Endothelial cell of umbilical vein (primary cell): ENCODE data around the gene ATP2A2. TPM values are rescaled to one million over a fixed set of nuclear protein-coding genes. Genes with fewer than 3 reads are reported as not detected.

Experiments used
- BruUV-seq: library from RNA; stranded (reverse); fragments of 400-500 nt; replicated peaks from 2 replicates; lab custom pipeline; 2021; lab: Mats Ljungman, UMichigan
- CTCF ChIA-PET: fragments of 300-600, 350-600 bp; sonication (Branson Sonifier 250); formaldehyde crosslinking; loops from one replicate; lab custom pipeline; 2021; ENCODE audit warnings: antibody characterized with exemption, inconsistent platforms; lab: Charles Lee
- POLR2A ChIA-PET: fragments of 300-600, 350-600 bp; sonication (Branson Sonifier 250); formaldehyde crosslinking; loops from one replicate; lab custom pipeline; 2021; ENCODE audit warnings: antibody characterized with exemption, inconsistent platforms; lab: Charles Lee
- DNase-seq: peaks from one replicate; pipeline ENCODE4 v3.0.0-alpha.2; 2011; ENCODE audit warnings: low read depth, low spot score
- FAIRE-seq: peaks from 2 replicates; lab custom pipeline; 2011; peaks lifted over from hg19 to GRCh38; lab: Jason Lieb, UNC
- H2AFZ ChIP-seq: 2 replicates; pipeline ENCODE4 v1.6.0; 2012; ENCODE audit warnings: low read depth, low read length, control low read depth, inconsistent platforms
- H3K27ac ChIP-seq: 2 replicates; pipeline ENCODE4 v1.5.1; 2011; ENCODE audit warnings: low read depth, mild to moderate bottlenecking, control low read depth, low read length, moderate library complexity; ENCODE audit not compliant: insufficient read depth
- H3K27me3 ChIP-seq, 2 experiments: 2 replicates each; pipeline versions ENCODE4 v1.6.0 to v1.6.1; 2011; ENCODE audit warnings: low read length in 2 of 2, mixed read lengths in 1 of 2; ENCODE audit not compliant: control insufficient read depth in 2 of 2, insufficient read depth in 2 of 2
- H3K36me3 ChIP-seq, 2 experiments: 2 replicates in 1 of 2; 3 replicates in 1 of 2; pipeline ENCODE4 v1.5.1; 2011; ENCODE audit warnings: low read length in 2 of 2, mild to moderate bottlenecking in 1 of 2, moderate library complexity in 1 of 2; ENCODE audit not compliant: control insufficient read depth in 2 of 2, insufficient read depth in 2 of 2; ENCODE audit errors: extremely low read depth in 1 of 2
- H3K4me1 ChIP-seq: 3 replicates; pipeline ENCODE4 v1.5.1; 2011; ENCODE audit warnings: mild to moderate bottlenecking, low read length; ENCODE audit not compliant: control insufficient read depth, insufficient read depth; ENCODE audit errors: extremely low read depth
- H3K4me2 ChIP-seq: 2 replicates; pipeline ENCODE4 v1.6.1; 2011; ENCODE audit warnings: low read length, control low read depth, mixed read lengths; ENCODE audit not compliant: insufficient read depth
- H3K4me3 ChIP-seq, 3 experiments: fragments of 200-600 bp in 1 of 3; sonication (generic), shearing (Covaris generic) in 1 of 3; replicated peaks in 1 of 3; 2 replicates each; pipeline ENCODE4 v1.5.1; 2011 to 2016; ENCODE audit warnings: control low read depth in 3 of 3, low read length in 3 of 3, mild to moderate bottlenecking in 2 of 3, inconsistent platforms in 1 of 3, low read depth in 1 of 3, moderate library complexity in 1 of 3; ENCODE audit not compliant: insufficient read depth in 1 of 3
- H3K79me2 ChIP-seq: 2 replicates; pipeline ENCODE4 v1.6.0; 2012; ENCODE audit warnings: low read length, inconsistent platforms; ENCODE audit not compliant: control insufficient read depth, insufficient read depth
- H3K9ac ChIP-seq: replicated peaks from 2 replicates; pipeline ENCODE3; 2011; ENCODE audit warnings: low read length, control low read depth; ENCODE audit not compliant: insufficient read depth; ENCODE audit errors: extremely low read depth
- H3K9me1 ChIP-seq: replicated peaks from 3 replicates; pipeline ENCODE4 v1.6.0; 2011; ENCODE audit warnings: mild to moderate bottlenecking, low read length; ENCODE audit not compliant: control insufficient read depth, insufficient read depth; ENCODE audit errors: extremely low read depth
- H3K9me3 ChIP-seq: replicated peaks from 2 replicates; pipeline ENCODE4 v1.5.1; 2012; ENCODE audit warnings: low read length, inconsistent platforms; ENCODE audit not compliant: control insufficient read depth, insufficient read depth
- H4K20me1 ChIP-seq: replicated peaks from 2 replicates; pipeline ENCODE3; 2011; ENCODE audit warnings: mild to moderate bottlenecking, low read length; ENCODE audit not compliant: control insufficient read depth, insufficient read depth; ENCODE audit errors: extremely low read depth
- EZH2 ChIP-seq: IDR thresholded peaks from 2 replicates; pipeline ENCODE4 v1.6.1; 2012; ENCODE audit warnings: borderline replicate concordance, low read depth, mild to moderate bottlenecking, moderate library complexity, low read length, inconsistent platforms; ENCODE audit not compliant: severe bottlenecking
- FOS ChIP-seq: IDR thresholded peaks from 2 replicates; pipeline ENCODE4 v1.6.1; 2011; ENCODE audit warnings: mild to moderate bottlenecking, low read length, moderate library complexity, borderline replicate concordance; ENCODE audit not compliant: insufficient read depth
- GATA2 ChIP-seq: IDR thresholded peaks from 2 replicates; pipeline ENCODE4 v1.7.0; 2011; ENCODE audit warnings: low read depth, mild to moderate bottlenecking, moderate library complexity, mixed read lengths, low read length; ENCODE audit not compliant: insufficient read length, insufficient read depth
- JUN ChIP-seq: IDR thresholded peaks from 2 replicates; pipeline ENCODE4 v1.6.1; 2011; ENCODE audit warnings: borderline replicate concordance, low read depth; ENCODE audit not compliant: insufficient read length, insufficient read depth
- MYC ChIP-seq: IDR thresholded peaks from one replicate; pipeline ENCODE4 v1.6.1; 2011; ENCODE audit warnings: mild to moderate bottlenecking, low read depth, low read length
- POLR2A ChIP-seq: IDR thresholded peaks from 2 replicates; pipeline ENCODE4 v1.6.1; 2012; ENCODE audit warnings: low read depth, mild to moderate bottlenecking, control low read depth, low read length
- POLR2AphosphoS5 ChIP-seq: IDR thresholded peaks from 2 replicates; pipeline ENCODE4 v1.6.1; 2012; ENCODE audit warnings: low read depth, mild to moderate bottlenecking, control low read depth, low read length, moderate library complexity; ENCODE audit not compliant: insufficient read depth
- dilution Hi-C: fragments of 300-500 bp; cut with MboI; formaldehyde crosslinking; loops from one replicate; pipeline ENCODE4 v1.15.0; 2019; ENCODE audit warnings: low sequenced_read_pairs; ENCODE audit not compliant: extremely low pct_ligation_motif_present
- intact Hi-C: fragments of 100-400 bp; cut with micrococcal nuclease; formaldehyde crosslinking; loops from one replicate; pipeline ENCODE4 v1.10.0; 2022
- polyA plus RNA-seq, 4 experiments: library from polyadenylated mRNA; depleted of rRNA in 3 of 4; stranded (reverse) in 3 of 4; unstranded in 1 of 4; fragments of >200 nt; gene quantifications; 2 replicates each; pipeline versions ENCODE4 v1.2.1 to v1.2.3, GENCODE V29; 2011 to 2012; ENCODE audit warnings: missing spikeins in 1 of 4
- total RNA-seq: library from RNA; stranded (reverse); gene quantifications from 2 replicates; pipeline ENCODE4 v1.2.3, GENCODE V29; 2021
- TF ChIP-seq, protein P1 (sequence below): IDR thresholded peaks from 2 replicates; pipeline ENCODE4 v1.6.1; 2011; ENCODE audit not compliant: insufficient read depth, insufficient read length
- TF ChIP-seq, protein P2 (sequence below), 2 donors: IDR thresholded peaks; 1 replicate in 1 of 2; 2 replicates in 1 of 2; pipeline ENCODE4 v1.5.1; 2011; ENCODE audit warnings: low read length in 2 of 2, mild to moderate bottlenecking in 2 of 2, moderate library complexity in 2 of 2, control low read depth in 1 of 2, inconsistent platforms in 1 of 2, low read depth in 1 of 2; ENCODE audit not compliant: insufficient read depth in 1 of 2; ENCODE audit errors: extremely low read depth in 1 of 2

Gene ATP2A2
- total and polyA plus RNA-seq, 2 donors (not counting 3 experiments of a cell fraction or from before 2014, with no cell fraction given): 102 to 239 TPM

DNA sequence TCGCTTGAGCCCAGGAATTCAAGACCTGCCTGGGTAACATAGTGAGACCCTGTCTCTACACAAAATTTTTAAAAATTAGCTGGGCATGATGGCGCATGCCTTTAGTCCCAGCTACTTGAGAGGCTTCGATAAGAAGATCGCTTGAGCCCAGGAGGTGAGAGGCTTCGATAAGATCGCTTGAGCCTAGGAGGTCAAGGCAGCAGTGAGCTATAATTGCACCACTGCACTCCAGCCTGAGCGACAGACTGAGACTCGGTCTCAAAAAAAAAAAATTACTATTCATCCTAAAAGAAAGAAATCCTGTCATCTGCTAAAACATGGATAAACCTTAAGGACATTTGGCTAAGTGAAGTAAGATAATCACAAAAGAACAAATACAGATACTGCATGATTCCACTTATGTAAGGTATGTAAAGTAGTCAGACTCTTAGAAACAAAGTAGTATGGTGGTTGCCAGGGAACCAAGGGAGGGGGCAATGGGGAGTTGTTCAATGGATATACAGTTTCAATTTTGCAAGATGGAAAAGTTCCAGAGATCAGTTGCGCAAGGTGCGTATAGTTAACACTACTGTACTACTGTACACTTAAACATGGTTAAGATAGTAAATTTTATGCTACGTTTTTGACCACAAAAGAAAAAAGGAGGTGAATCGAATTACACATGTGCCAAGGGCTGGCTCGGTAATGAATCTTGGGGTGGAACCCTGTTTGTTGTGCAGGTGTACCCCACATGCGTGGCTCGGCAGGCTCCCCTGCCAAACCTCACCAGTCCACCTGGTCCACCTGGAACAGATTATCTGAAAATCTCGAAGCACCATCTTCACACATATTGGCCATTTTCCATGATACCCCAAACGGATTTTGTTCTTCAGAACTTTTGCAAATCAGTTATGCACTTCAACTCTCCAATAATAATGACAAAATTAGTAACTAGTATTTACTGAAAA, 18.3 kb upstream of the ATP2A2 start:
- intact Hi-C loops (no loop called here), dilution Hi-C loops (no loop called here)
- DNase-seq (no peak), FAIRE-seq (no peak)
- POLR2A ChIA-PET: no interaction called here
- BruUV-seq: no TSS peak
- Histone ChIP-seq H3K9me1 (no peaks in the 10 kb centered on the region), H2AFZ (no peak overlapping the region), H3K9ac (no peak overlapping the region), H3K79me2 (no peaks in the 10 kb centered on the region), H3K4me2 (no peak overlapping the region), H3K27ac (no peak overlapping the region), H4K20me1 (no peaks in the 10 kb centered on the region), H3K27me3 (no peaks in the 10 kb centered on the region), H3K4me3 (no peak overlapping the region), H3K4me1 (no peaks in the 10 kb centered on the region), H3K36me3 (no peaks in the 10 kb centered on the region), H3K9me3 (no peaks in the 10 kb centered on the region)
- TF ChIP-seq JUN (no peak), FOS (no peak), GATA2 (no peak), EZH2 (no peak), POLR2A (no peak), POLR2AphosphoS5 (no peak), MYC (no peak)
- TF ChIP-seq, protein P1, sequence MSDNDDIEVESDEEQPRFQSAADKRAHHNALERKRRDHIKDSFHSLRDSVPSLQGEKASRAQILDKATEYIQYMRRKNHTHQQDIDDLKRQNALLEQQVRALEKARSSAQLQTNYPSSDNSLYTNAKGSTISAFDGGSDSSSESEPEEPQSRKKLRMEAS: no peak
- TF ChIP-seq, protein P2, sequence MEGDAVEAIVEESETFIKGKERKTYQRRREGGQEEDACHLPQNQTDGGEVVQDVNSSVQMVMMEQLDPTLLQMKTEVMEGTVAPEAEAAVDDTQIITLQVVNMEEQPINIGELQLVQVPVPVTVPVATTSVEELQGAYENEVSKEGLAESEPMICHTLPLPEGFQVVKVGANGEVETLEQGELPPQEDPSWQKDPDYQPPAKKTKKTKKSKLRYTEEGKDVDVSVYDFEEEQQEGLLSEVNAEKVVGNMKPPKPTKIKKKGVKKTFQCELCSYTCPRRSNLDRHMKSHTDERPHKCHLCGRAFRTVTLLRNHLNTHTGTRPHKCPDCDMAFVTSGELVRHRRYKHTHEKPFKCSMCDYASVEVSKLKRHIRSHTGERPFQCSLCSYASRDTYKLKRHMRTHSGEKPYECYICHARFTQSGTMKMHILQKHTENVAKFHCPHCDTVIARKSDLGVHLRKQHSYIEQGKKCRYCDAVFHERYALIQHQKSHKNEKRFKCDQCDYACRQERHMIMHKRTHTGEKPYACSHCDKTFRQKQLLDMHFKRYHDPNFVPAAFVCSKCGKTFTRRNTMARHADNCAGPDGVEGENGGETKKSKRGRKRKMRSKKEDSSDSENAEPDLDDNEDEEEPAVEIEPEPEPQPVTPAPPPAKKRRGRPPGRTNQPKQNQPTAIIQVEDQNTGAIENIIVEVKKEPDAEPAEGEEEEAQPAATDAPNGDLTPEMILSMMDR (IDR thresholded peaks at IDR 0.05; ENCODE audit: extremely low read depth in 1 of 2, insufficient read depth in 1 of 2, low read depth in 1 of 2, low read length in 2 of 2): no peak
- CTCF ChIA-PET: no interaction called here
